SK-N-SH treated with all-trans-retinoic acid at 6 μM for 48 hours (cell line): Measurements from ENCODE around the gene CALHM2.

Experiments
- ATAC-seq: fragments of 200-7000 bp; cut with Tn5 transposase; 3 replicates; pipeline ENCODE4 v1.9.1; 2020; ENCODE audit warnings: mild to moderate bottlenecking, moderate library complexity
- ARNTL ChIP-seq: fragments of 450-650 bp; formaldehyde crosslinking; IDR thresholded peaks from 2 replicates; pipeline ENCODE4 v1.5.0; 2020; ENCODE audit warnings: low read depth, mild to moderate bottlenecking, moderate library complexity, borderline replicate concordance
- BACH2 ChIP-seq: fragments of 250-450 bp; sonication (Bioruptor Pico); IDR thresholded peaks from 2 replicates; pipeline ENCODE4 v1.9.0; 2021; ENCODE audit warnings: mild to moderate bottlenecking, borderline replicate concordance
- CSDC2 ChIP-seq: fragments of 250-450 bp; sonication (Bioruptor Pico); IDR thresholded peaks from 2 replicates; pipeline ENCODE4 v1.5.0; 2020; ENCODE audit warnings: mild to moderate bottlenecking, moderate library complexity
- ESRRG ChIP-seq: fragments of 250-450 bp; sonication (Bioruptor Pico); IDR thresholded peaks from 2 replicates; pipeline ENCODE4 v1.6.1; 2021; ENCODE audit warnings: mild to moderate bottlenecking
- GLIS3 ChIP-seq: fragments of 250-450 bp; sonication (Bioruptor Pico); IDR thresholded peaks from 2 replicates; pipeline ENCODE4 v1.5.0; 2020; ENCODE audit warnings: mild to moderate bottlenecking, moderate library complexity
- OSR1 ChIP-seq: fragments of 250-450 bp; sonication (Bioruptor Pico); IDR thresholded peaks from 2 replicates; pipeline ENCODE4 v1.8.0; 2022; ENCODE audit warnings: moderate library complexity, mild to moderate bottlenecking, inconsistent platforms
- PPARA ChIP-seq: fragments of 250-450 bp; sonication (Bioruptor Pico); IDR thresholded peaks from 2 replicates; pipeline ENCODE4 v1.5.0; 2020; ENCODE audit warnings: mild to moderate bottlenecking, borderline replicate concordance
- RARB ChIP-seq: fragments of 250-450 bp; sonication (Bioruptor Pico); IDR thresholded peaks from 2 replicates; pipeline ENCODE4 v1.8.0; 2021; ENCODE audit warnings: mild to moderate bottlenecking, moderate library complexity
- SNAI2 ChIP-seq: fragments of 250-450 bp; sonication (Bioruptor Pico); IDR thresholded peaks from 2 replicates; pipeline ENCODE4 v1.5.0; 2020; ENCODE audit warnings: mild to moderate bottlenecking, moderate library complexity
- TCF4 ChIP-seq: fragments of 250-450 bp; sonication (Bioruptor Pico); IDR thresholded peaks from 2 replicates; pipeline ENCODE4 v1.8.0; 2021; ENCODE audit warnings: mild to moderate bottlenecking, moderate library complexity, borderline replicate concordance
- ZC3H10 ChIP-seq: fragments of 250-450 bp; sonication (Bioruptor Pico); IDR thresholded peaks from 2 replicates; pipeline ENCODE4 v1.5.1; 2021; ENCODE audit warnings: mild to moderate bottlenecking, moderate library complexity
- ZFP30 ChIP-seq: fragments of 450-650 bp; formaldehyde crosslinking; IDR thresholded peaks from 2 replicates; pipeline ENCODE4 v1.5.0; 2022; ENCODE audit warnings: mild to moderate bottlenecking, moderate library complexity
- ZNF565 ChIP-seq: fragments of 450-650 bp; formaldehyde crosslinking; conservative IDR thresholded peaks from 2 replicates; pipeline ENCODE4 v1.5.0; 2020; ENCODE audit warnings: low read depth, mild to moderate bottlenecking, moderate library complexity
- ZNF70 ChIP-seq: fragments of 450-650 bp; formaldehyde crosslinking; IDR thresholded peaks from 2 replicates; pipeline ENCODE4 v1.5.0; 2020; ENCODE audit warnings: mild to moderate bottlenecking, moderate library complexity
- ZNF8 ChIP-seq: fragments of 450-650 bp; formaldehyde crosslinking; IDR thresholded peaks from 2 replicates; pipeline ENCODE4 v1.5.0; 2020; ENCODE audit warnings: mild to moderate bottlenecking, moderate library complexity
- TF ChIP-seq, protein P1 (sequence below): fragments of 250-450 bp; sonication (Bioruptor Pico); IDR thresholded peaks from 2 replicates; pipeline ENCODE4 v1.8.0; 2021; ENCODE audit warnings: low read depth, mild to moderate bottlenecking, moderate library complexity, borderline replicate concordance
- TF ChIP-seq, protein P2 (sequence below): fragments of 250-450 bp; sonication (Bioruptor Pico); IDR thresholded peaks from 2 replicates; pipeline ENCODE4 v1.8.0; 2020; ENCODE audit warnings: mild to moderate bottlenecking, moderate library complexity, borderline replicate concordance
- TF ChIP-seq, protein P3 (sequence below): fragments of 250-450 bp; sonication (Bioruptor Pico); IDR thresholded peaks from 2 replicates; pipeline ENCODE4 v1.5.0; 2020; ENCODE audit warnings: mild to moderate bottlenecking, moderate library complexity
- TF ChIP-seq, protein P4 (sequence below): fragments of 250-450 bp; sonication (Bioruptor Pico); IDR thresholded peaks from 2 replicates; pipeline ENCODE4 v1.5.1; 2020; ENCODE audit warnings: low read depth, mild to moderate bottlenecking, moderate library complexity
- TF ChIP-seq, protein P5 (sequence below): fragments of 250-450 bp; sonication (Bioruptor Pico); IDR thresholded peaks from 2 replicates; pipeline ENCODE4 v1.5.1; 2021; ENCODE audit warnings: mild to moderate bottlenecking, moderate library complexity

Gene CALHM2

DNA sequence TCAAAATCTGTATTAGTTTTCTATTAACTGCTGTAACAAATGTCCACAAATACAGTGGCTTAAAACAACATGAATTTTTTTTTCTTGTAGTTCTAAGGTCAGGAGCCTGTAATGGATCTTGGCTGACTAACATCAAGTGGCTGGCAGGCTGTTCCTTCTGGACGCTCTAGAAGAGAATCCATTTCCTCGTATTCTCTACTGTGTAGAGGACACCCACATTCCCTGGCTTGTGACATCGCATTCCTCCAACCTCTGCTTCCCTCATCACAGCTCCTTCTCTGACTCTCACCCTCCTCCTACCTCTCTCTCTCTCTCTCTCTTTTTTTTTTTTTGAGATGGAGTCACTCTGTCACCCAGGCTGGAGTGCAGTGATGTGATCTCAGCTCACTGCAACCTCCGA, 11.3 kb upstream of the CALHM2 start:
- no peak for ATAC-seq

DNA sequence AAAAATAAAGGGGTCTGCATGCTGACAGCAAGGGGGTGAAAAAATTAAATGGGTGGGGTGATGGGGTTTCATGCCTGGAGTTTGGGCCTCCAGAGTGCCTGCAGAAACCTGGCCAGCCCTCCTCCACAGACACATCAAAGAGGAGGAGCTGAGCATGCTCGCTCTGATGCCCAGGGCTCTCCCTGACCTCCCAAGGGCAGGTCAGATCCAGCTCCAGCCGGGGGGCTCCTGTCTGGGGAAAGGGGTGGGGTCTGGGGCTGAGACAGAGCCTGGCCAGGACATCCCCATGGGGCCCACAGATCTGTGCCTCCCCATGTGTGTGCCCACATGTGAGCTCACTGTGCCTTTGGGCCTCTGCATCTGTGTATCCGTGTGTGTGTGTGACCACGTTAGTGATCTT, 7.4 kb upstream of the CALHM2 start:
- no peak for ATAC-seq
- no peak for TF ChIP-seq OSR1
- no peak for TF ChIP-seq ZNF70 (CRISPR knock-in tag)
- TF ChIP-seq, protein P1, sequence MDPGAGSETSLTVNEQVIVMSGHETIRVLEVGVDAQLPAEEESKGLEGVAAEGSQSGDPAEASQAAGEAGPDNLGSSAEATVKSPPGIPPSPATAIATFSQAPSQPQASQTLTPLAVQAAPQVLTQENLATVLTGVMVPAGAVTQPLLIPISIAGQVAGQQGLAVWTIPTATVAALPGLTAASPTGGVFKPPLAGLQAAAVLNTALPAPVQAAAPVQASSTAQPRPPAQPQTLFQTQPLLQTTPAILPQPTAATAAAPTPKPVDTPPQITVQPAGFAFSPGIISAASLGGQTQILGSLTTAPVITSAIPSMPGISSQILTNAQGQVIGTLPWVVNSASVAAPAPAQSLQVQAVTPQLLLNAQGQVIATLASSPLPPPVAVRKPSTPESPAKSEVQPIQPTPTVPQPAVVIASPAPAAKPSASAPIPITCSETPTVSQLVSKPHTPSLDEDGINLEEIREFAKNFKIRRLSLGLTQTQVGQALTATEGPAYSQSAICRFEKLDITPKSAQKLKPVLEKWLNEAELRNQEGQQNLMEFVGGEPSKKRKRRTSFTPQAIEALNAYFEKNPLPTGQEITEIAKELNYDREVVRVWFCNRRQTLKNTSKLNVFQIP = no peak
- TF ChIP-seq ZFP30 (CRISPR knock-in tag) = no peak
- no peak for TF ChIP-seq ESRRG (CRISPR knock-in tag)
- TF ChIP-seq, protein P2, sequence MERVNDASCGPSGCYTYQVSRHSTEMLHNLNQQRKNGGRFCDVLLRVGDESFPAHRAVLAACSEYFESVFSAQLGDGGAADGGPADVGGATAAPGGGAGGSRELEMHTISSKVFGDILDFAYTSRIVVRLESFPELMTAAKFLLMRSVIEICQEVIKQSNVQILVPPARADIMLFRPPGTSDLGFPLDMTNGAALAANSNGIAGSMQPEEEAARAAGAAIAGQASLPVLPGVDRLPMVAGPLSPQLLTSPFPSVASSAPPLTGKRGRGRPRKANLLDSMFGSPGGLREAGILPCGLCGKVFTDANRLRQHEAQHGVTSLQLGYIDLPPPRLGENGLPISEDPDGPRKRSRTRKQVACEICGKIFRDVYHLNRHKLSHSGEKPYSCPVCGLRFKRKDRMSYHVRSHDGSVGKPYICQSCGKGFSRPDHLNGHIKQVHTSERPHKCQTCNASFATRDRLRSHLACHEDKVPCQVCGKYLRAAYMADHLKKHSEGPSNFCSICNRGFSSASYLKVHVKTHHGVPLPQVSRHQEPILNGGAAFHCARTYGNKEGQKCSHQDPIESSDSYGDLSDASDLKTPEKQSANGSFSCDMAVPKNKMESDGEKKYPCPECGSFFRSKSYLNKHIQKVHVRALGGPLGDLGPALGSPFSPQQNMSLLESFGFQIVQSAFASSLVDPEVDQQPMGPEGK (CRISPR knock-in tag) = no peak

More for the DNA sequence above, 11.3 kb upstream of the CALHM2 start:
- TF ChIP-seq ZNF70 (CRISPR knock-in tag) (no peak), TCF4 (CRISPR knock-in tag) (no peak), ARNTL (CRISPR knock-in tag) (no peak), OSR1 (no peak), CSDC2 (CRISPR knock-in tag) (no peak), ZC3H10 (CRISPR knock-in tag) (no peak), SNAI2 (CRISPR knock-in tag) (no peak), ZFP30 (CRISPR knock-in tag) (no peak), RARB (CRISPR knock-in tag) (no peak)
- TF ChIP-seq, protein P1 = no peak
- TF ChIP-seq, protein P3, sequence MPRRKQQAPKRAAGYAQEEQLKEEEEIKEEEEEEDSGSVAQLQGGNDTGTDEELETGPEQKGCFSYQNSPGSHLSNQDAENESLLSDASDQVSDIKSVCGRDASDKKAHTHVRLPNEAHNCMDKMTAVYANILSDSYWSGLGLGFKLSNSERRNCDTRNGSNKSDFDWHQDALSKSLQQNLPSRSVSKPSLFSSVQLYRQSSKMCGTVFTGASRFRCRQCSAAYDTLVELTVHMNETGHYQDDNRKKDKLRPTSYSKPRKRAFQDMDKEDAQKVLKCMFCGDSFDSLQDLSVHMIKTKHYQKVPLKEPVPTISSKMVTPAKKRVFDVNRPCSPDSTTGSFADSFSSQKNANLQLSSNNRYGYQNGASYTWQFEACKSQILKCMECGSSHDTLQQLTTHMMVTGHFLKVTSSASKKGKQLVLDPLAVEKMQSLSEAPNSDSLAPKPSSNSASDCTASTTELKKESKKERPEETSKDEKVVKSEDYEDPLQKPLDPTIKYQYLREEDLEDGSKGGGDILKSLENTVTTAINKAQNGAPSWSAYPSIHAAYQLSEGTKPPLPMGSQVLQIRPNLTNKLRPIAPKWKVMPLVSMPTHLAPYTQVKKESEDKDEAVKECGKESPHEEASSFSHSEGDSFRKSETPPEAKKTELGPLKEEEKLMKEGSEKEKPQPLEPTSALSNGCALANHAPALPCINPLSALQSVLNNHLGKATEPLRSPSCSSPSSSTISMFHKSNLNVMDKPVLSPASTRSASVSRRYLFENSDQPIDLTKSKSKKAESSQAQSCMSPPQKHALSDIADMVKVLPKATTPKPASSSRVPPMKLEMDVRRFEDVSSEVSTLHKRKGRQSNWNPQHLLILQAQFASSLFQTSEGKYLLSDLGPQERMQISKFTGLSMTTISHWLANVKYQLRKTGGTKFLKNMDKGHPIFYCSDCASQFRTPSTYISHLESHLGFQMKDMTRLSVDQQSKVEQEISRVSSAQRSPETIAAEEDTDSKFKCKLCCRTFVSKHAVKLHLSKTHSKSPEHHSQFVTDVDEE (CRISPR knock-in tag) = no peak
- TF ChIP-seq, protein P4, sequence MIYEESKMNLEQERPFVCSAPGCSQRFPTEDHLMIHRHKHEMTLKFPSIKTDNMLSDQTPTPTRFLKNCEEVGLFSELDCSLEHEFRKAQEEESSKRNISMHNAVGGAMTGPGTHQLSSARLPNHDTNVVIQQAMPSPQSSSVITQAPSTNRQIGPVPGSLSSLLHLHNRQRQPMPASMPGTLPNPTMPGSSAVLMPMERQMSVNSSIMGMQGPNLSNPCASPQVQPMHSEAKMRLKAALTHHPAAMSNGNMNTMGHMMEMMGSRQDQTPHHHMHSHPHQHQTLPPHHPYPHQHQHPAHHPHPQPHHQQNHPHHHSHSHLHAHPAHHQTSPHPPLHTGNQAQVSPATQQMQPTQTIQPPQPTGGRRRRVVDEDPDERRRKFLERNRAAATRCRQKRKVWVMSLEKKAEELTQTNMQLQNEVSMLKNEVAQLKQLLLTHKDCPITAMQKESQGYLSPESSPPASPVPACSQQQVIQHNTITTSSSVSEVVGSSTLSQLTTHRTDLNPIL = no peak

DNA sequence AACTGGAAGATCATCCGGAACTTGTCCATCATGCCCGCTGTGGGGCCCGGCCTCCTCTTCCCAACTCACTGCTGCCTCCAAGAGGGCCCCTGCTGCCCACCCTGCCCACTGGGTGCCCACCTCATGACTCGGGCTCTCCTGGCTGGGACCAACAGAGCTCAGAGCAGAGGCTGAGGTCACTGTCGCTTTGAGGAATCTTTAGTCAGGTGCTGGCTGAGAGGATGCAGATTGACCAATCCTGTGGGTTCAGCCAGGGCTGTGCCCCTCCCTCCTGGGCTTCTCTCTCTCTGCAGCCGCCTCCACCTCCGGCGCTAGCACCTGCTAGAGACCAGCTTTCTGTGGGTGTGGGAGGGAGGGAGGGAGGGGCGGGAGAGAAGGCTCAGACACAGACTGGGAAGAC, 6.5 kb upstream of the CALHM2 start, which contains the start of gene CALHM1:
Gene CALHM1, minus strand, starts transcription at position 181 of the 400 bp plus-strand sequence. Its CDS starts 149 bp downstream, at position 32.
- no peak; the same call in 2 of the 3 replicates for ATAC-seq
- TF ChIP-seq ZNF70 (CRISPR knock-in tag) (no peak), ZNF565 (CRISPR knock-in tag) (no peak), ESRRG (CRISPR knock-in tag) (no peak)

DNA sequence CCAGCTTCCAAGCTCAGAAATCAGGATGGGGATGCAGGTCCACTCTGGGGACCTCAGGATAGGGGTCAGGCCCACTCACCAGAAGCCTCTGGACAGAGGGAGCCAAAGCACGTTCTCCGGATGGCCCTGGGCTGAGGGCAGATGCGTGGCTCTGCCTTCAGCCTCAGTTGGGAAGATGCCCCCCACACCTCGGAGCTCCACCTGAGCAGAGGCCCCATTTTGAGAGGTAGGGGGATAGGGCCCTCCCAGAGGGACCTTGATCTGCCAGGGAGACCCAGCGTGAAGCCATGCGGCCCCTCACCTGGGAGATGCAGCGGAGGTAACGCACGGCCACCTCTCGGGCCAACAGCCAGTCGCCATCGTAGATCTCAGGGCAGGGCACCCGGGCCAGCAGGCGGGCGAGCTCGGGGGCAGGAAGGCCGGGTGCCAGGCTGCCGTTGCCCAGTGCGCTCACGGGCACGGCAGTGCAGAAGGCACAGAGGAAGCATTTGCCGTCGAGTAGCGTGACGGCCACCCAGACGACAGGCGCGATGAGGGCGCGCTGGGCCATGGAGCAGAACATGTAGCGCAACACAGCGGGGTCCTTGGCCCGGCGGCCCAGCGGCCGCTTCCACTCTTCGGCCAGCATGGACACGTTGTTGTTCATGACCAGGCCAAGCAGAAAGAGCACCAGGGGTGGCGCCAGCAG, 5.9 kb upstream of the CALHM2 start:
- ATAC-seq = no peak
- TF ChIP-seq CSDC2 (CRISPR knock-in tag) (no peak), ZNF70 (CRISPR knock-in tag) (no peak), ZC3H10 (CRISPR knock-in tag) (no peak), TCF4 (CRISPR knock-in tag) (no peak), GLIS3 (no peak), ZNF8 (no peak), ESRRG (CRISPR knock-in tag) (no peak), BACH2 (CRISPR knock-in tag) (no peak), RARB (CRISPR knock-in tag) (no peak), PPARA (CRISPR knock-in tag) (no peak), SNAI2 (CRISPR knock-in tag) (no peak), OSR1 (no peak)
- TF ChIP-seq, protein P5, sequence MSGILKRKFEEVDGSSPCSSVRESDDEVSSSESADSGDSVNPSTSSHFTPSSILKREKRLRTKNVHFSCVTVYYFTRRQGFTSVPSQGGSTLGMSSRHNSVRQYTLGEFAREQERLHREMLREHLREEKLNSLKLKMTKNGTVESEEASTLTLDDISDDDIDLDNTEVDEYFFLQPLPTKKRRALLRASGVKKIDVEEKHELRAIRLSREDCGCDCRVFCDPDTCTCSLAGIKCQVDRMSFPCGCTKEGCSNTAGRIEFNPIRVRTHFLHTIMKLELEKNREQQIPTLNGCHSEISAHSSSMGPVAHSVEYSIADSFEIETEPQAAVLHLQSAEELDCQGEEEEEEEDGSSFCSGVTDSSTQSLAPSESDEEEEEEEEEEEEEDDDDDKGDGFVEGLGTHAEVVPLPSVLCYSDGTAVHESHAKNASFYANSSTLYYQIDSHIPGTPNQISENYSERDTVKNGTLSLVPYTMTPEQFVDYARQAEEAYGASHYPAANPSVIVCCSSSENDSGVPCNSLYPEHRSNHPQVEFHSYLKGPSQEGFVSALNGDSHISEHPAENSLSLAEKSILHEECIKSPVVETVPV (CRISPR knock-in tag) = no peak
- TF ChIP-seq, protein P3 (CRISPR knock-in tag) = no peak
